LHCN-M2 (cell line): ENCODE measurements around the gene SAMM50. TPM values are rescaled to one million over a fixed set of nuclear protein-coding genes. Genes with fewer than 3 reads are reported as not detected.

Source experiments
- DNase-seq: peaks from one replicate; pipeline ENCODE4 v3.0.0-alpha.2; 2012; ENCODE audit warnings: low read depth
- total RNA-seq: library from RNA; depleted of rRNA; stranded (reverse); fragments of >200 nt; gene quantifications from 2 replicates; pipeline ENCODE4 v1.2.3, GENCODE V29; 2014

SAMM50 gene
- total RNA-seq, 1 experiment from 2014 or later, result 57.6 TPM

DNA sequence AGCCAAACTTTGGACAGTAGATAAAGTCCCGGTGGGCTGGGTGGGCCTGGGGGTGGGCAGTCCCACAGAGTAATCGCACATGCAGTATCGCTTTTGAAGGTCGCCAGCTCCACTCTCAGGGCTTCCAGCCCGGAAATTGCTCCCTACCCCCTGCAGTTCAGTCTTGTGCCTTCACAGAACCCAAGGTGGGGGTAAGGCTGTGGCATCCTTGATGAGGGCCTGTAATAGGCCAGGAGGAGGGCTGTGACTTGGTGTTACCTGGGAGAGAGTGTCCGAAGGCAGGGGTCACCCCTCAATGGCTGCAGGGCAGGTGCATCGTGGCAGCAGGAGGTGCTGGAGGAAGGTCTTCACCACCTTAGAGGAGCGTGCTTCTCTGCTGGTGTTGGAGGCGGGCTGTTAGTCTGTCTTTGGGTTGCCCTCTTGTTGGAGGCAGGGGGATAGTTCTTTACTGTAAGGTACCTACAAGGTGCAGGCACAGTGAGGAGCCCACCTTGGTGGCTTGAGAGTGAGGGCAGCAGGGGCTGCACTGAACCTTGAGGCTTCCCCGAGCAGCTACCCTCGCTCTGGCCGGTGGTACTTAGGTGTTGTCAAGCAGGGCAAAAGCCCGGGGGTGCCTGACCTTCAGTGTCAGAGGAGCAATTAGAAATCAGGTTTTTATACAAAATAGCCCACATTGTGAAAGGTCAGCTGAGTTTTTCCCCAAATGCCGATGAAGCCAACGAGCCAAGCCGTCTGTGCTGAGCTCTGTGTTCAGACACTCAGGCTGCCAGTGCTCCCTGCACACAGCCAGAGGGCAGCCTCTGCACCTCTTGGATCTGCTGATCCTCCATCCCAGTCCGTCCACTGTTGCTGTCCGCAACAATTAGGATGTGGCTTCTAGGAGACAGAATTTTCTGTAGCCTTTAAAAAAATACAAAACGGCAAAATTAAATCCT is 21.9 kb downstream of the SAMM50 start:
- no peak for DNase-seq

DNA sequence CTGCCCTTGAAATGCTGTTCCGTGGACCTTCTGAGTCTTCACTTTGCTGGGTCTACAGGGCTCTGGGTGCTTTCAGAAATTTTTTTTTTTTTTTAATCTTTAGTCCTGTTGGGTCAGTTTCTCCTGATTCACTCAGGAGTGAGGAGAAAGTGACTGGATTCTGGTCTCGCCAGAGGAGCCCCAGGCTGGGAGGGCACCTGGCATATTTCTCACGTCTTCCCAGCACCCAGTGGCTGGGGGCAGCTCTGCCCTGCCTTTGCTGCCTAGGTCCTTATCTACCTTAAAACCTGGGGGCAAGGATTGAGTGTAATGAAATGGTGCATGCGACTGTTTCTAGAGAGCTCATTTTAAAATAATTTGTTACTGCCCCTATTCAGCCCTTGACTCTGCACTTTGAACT is 23.3 kb downstream of the SAMM50 start:
- no peak for DNase-seq

DNA sequence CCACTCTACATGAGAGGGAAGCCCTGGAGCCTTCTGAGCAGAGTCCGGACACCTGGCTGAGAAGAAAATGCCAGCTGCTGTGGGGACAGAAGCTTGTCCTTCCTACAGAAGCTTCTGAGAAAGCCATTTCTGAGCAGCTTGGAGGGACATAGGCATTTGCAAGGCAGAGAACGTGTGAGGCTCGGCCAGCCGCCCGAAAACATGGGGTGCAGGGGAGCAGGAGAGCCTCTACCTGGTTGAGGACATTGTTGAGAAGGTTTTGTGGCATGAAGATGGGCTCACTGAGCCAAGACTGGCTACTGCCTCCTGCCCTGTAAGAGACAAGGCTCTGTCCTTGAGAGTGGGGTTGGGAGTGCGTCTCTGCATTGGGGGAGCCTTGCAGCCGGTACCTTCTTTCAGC is 25.3 kb downstream of the SAMM50 start:
- no peak for DNase-seq

DNA sequence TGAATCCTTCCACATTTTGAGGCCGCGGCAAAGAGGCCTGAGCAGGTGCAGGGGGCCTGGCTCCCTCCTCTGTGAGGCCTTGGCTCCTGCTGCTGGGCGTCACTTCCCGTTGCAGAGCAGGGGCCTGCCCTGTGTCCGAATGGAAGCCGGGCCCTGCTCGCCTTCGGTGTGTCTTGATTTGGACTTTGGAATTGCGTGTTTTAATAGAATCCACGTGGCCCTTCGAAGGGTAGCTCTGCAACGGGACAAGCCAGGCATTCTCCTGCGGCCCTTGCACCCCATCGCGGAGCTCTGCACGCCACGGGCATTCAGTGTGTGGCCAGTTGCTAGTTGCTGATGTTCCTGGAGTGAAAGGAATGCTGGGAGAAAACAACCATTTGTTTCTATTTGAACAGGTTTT is 25.8 kb downstream of the SAMM50 start:
- DNase-seq, result no peak

DNA sequence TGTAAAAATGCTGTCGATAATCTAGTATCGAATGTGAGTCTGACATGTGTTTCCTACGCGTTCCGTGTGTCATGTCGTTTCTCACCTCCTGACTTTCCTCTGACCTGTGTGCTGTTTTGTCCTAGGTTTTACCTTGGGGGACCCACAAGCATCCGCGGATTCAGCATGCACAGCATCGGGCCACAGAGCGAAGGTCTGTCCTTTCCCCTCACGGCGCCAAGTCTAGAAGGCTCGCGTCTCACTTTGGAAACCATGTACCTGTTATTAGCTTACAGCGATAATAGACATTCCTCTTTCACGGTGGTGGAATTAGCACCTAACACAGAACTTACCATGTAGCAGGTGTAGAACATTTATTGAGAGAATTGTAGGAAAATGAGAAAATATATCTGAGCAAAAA is 28.6 kb downstream of the SAMM50 start:
- no peak for DNase-seq

DNA sequence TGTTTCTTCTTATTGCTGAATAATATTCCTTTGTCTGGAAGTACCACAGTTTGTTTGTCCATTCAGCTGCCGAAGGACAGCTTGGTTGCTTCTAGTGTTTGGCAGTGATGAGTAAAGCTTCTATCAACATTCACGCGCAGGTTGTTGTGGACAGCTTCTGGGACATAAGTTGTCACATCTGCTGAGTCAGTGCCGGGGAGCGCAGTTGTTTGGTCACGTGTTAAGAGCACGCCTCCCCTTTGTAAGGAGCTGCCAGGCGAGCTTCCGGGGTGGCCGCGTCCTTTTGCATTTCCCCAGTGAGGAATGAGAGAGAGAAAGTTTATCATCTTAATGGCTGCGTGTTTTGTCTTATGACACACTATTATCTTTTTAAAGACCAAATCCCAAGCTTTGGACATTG is 30.3 kb downstream of the SAMM50 start:
- DNase-seq, result no peak

DNA sequence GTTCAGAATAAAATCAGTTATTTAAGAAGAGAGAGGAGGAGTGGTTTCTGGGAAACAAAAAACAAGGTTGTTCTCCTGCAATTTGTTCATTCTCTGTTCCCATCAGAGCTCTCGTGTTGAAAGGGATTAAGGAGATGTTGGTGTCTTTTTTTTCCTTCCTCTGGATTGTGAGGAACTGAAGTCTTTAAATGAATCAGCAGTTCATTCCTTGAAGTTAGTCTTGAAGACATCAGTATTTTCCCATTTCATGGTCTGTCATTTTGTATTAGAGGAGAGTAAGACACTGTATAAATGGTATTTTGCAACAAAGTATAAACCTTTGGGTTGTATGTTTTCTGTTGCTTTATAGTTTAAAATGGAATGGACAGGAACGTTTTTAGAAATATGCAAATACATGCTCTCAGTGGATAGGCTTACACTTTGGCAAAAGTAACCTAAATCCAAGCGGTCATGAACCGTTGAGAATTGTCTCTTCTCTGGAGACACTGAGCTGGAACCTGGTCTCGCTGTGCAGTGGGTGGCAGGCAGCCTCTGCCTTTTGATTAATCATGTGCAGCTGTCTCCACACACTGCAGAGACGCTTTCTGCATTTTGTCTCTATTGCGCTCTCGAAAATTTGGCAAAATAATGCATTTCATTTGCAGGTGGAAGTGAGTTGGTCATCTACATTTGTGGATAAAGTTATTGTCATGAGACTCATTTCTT is 33.0 kb downstream of the SAMM50 start:
- no peak for DNase-seq

DNA sequence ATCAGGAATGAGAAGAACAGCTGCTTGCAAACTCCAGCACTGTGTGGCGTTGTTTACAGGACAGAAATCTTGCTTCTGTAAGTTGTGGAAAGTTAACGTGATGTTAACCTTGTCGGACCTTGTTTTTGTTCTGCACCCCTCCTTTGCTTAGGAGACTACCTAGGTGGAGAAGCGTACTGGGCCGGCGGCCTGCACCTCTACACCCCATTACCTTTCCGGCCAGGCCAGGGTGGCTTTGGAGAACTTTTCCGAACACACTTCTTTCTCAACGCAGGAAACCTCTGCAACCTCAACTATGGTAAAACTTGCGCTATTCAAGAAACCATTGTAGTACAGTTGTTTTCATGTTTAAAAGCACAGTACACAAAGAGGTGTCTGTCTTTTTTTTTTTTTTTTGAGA is 33.7 kb downstream of the SAMM50 start:
- DNase-seq, result no peak

DNA sequence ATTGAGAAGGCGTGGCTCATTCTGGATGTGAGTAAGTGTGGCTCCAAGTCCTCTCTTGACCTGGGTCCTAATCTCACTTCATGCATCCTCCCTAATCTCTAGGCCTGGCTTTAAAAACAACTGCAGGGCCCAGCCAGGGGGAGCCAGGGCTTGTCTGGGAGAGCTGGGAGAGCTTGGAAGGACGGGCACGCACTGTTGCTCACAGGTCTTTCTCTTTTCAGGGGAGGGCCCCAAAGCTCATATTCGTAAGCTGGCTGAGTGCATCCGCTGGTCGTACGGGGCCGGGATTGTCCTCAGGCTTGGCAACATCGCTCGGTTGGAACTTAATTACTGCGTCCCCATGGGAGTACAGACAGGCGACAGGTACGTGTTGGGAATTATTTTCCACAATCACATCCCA is 34.8 kb downstream of the SAMM50 start:
- no peak for DNase-seq

DNA sequence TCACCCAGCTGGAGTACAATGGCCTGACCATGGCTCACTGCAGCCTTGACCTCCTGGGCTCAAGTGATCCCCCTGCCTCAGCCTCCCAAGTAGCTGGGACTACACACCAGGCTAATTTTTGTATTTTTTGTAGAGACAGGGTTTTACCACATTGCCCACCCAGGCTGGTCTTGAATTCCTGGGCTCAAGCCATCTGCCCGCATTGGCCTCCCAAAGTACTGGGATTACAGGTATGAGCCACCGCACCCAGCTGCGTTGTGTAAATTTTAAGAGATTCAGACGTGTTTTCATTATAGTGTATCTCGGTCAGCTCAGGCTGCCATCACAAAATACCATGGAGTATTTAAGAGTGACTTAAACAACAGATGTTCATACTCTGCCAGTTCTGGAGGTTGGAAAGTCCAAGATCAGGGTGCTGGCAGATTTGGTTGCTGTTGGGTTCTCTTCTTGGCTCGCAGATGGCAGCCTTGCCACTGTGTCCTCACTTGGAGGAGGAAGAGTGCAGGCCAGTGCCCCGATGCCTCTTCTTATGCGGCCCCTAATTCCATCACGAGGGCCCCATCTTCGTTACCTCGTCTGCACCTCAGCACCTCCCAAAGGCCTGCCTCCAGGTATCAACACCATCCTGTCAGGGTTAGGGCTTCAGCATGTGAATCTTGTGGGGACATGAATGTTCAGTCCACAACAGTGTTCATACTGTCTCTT is 36.2 kb downstream of the SAMM50 start:
- DNase-seq, result no peak

DNA sequence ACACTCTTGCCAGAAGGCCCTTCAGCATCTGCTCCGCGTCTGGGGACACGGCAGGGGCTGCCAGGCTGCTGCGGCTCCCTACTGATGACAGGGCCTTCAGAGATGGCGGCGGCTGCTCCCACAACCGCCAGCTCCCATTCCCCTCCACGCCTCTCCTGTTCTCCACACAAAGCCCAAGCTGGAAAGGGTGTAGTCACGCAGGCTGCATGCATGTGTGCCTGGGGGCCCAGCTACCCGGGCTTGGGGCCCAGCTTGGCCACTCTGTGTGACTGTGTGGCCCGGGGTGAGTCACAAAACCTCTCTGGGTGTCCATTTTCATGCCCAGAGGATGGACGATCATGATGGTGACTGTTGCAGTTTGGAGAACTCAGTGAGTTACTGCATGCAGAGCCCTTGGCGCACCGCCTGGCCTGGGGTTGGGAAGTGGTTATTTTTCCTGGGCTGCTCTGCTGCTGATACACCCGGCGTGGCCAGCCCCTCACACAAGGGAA is 37.1 kb downstream of the SAMM50 start:
- DNase-seq, result peak; percentile 40

DNA sequence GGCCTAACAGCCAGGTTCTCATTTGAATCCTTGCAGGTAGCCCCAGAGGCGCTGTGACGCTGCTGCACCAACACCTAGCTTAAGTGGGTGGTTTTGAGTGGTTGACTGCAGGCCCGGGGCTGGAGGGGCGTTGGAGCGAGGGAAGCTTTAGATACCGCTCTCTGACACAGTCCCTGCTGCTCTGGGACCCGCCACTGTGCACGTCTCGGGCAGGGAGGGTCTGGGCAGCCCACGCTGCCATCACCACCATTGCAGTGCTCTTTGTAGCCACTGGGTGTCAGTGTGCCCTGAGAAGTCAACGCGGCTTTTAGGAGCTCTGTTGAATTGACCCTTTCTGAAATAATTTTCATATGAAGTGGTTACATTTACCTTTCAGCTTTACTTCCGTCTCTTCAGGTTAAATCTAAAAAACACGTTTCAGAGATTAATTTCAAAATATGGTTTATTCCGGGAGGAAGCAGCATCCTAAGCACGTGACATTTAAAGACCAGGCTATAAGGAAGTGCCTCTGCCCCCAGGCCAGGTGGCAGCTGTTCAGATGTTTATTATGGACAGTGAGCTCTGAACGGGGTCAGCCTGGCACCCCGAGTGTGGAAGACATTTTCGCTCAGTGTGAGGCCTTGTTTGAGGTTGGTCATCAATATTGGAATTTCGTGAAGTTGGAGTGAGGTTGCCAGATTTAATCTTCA is 38.0 kb downstream of the SAMM50 start:
- peak; percentile 41 for DNase-seq

DNA sequence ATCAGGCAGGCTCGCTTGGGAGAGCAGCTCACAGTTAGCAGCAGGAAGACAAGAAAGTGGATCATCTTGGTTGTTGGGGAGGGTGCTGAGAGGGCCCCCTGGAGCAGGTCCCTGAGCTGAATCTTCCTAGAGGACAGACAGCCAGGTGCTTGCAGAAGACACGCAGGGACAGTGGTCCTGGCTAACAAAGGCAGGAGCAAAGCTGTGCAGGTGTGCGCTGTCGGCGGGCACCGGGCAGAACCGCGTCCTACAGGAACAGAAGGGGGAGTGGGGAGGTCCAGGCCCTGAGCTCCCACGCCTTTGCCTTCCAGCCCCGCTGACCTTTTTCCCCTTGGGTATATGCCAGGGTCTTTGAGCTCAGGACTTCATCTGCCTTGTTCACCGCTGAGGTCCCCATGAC is 38.8 kb downstream of the SAMM50 start:
- no peak for DNase-seq

DNA sequence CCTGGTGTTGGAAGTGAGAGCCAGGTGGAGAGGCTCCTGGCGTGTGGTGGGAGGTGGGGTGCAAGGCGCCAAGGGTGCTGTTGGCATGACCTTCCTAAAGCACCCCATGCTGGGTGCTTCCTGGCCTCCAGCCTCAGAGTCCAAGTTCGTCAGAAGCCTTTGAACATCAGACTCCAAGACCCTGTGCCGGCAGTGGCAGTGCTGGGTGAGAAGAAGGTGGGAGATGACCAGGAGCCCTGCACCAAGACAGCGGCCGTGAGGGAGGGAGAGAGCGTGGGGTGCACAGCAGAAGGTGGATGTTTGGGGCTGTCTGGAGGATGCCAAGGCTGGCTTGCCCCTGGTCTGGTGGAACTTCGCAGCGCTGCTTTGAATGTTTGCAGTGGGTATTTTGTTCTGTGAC is 39.2 kb downstream of the SAMM50 start:
- no peak for DNase-seq

DNA sequence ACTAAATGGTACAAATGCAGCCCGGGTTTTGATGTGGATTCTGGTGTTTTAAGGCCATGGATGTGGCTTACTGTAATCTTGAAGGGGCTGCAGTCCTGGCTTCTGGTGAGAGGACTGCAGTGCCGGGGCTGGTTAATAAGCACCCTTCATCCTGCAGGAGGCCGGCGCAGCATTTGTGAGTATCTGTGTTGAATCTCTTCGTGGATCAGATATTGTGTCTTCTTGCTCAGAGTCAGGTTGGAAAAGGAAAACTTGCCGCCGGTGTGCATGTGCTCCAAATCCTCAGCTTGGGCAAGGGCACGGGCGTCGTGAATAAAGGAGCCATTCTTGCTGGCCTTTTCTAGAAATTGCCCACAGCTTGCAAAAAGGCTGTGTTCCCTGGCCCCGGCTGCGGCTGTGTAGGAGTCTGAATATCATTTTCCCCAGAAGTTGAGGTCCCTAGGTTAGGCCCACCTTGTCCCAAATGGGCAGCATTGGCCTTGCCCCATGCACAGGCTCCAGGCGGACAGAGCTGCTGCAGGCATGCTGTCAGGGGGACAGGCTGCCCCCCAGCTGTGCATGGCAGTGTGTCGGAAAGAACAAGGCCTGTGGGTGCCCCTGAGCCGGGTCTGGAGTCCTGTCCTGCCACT is 39.9 kb downstream of the SAMM50 start:
- DNase-seq, result no peak

DNA sequence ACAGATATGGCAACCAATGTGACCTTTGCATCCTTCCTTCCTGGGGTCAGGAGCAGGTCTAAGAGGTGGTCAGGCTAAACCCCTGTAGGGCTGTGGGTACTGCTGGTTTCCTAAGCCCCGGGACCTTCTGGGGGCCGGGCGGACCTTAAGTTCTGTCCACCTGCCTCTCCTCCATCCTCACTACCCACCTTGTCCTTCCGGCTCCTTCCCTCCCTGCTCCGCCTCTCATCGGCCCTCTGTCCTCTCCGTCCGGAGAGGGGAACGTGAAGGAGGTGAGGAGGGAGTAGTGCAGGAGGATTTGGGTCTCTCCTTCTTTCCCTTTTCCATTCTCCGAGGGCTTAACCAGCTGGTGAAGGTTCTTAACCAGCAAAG is 40.5 kb downstream of the SAMM50 start:
- DNase-seq, result no peak

DNA sequence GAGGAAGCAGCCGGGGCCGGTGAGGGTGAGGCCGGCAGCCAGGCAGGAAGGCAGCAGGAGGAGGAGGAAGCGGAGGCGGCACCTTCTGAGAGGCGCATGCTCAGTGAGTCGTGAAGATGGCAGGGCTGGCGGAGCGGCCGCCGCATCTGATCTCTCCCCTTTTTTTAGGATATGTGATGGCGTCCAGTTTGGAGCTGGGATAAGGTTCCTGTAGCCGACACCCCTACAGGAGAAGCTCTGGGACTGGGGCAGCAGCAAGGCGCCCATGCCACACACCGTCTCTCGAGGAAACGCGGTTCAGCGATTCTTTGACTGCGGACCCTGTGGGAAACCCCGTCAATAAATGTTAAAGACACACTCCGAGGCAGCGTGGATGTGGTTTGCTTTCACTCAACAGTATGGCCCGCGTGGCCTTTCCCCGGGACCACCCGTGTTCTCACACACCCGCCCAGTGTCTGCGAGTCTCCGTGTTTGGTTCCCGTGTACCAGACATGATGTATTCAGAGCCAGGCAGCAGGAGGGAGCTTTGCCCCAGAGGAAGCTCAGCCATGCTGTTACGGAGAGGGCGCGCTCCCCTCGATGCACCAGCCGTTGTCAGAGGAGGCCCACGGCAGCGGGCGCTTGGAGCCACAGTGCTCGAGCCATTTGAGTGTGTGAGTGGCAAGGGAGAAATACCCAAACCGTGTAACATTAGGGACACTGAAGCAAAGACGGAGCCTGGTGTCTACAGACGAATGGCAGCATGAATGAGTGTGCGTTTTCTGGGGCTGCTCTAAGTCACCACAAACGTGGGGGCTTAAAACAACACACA is 41.1 kb downstream of the SAMM50 start:
- no peak for DNase-seq

DNA sequence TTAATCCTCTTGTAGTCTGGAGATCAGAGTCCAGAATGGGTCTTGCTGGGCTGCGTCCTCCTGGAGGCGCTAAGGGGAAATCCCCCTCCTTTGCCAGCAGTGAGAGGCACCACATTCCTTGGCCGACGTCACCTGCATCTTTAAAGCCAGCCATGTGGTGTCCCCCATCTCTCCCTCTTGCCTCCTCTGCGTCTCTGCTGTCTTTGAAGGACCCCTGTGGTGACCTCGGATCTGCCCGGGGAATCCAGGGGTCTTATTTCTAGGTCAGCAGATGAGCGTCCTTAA is 41.7 kb downstream of the SAMM50 start:
- DNase-seq, result no peak

DNA sequence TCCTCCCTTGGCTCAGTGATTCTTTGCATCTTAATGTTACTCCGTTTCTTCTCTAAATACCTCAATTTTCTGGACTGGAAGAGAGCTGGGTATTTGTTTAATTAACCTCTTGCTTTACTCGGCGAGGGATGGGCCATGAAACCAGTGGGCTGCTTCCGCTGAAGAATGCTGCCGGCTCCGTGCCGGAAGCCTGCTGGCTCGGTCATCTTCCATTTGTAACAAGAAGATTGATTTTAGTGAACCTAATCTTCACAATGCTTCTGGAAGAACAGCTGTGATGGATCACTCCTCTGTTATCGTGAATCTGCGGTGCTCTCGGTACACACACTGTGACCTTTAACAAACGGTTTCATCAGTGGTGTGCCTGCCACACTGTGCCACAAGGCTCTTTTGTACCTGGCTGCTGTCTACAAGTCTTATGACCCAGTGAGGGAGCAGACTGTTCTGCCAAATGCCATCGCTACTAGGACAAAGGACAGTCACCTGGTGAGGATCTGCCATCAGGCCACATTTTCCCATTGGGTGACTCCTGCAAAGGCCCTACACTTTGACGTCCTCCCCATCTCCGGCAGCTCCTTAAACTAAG is 43.5 kb downstream of the SAMM50 start:
- no peak for DNase-seq

DNA sequence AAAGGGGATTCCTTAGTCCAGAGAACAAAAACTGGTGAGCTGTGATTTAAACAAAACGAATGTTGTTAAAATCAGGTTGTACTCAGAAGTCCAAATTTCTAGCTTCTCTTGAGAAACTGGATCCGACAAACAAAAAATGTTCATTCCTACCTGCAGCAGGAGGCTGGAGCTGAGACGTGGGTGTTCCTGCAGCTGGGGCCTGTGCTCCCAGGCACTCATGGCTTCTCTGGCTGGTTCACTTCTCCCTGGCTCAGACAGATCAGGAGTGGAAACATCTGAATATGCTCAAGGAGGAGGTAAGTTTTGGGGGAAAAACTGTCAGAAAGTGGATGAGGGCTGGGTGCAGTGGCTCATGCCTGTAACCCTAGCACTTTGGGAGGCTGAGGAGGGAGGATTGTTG is 44.1 kb downstream of the SAMM50 start:
- DNase-seq, result no peak
